Measurements from ENCODE around the gene TNRC6A.

DNA sequence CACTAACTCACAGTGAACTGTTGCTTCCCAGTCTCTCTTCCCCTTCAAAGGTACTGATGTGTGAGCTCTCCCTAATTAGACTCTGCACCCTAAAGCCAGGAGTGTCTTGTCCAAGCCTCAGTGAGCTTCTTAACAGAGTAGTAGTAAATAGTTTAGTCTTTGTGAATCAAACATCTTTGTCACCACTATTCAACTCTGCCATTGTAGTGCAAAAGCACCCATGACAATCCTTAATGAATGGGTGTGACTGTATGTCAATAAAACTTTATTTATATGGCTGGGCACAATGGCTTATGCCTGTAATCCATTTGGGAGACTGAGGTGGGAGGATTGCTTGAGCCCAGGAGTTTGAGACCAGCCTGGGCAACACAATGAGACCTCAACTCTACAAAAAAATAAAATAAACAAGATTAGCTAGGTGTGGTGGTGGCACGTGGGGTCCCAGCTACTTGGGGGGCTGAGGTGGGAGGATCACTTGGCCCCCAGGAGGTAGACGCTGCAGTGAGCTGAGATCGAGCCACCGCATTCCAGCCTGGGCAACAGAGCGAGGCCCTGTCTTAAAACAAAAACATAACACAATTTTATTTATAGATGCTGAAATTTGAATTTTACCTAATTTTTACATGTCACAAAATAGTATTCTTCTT, 45.5 kb upstream of the TNRC6A start:
- TF ChIP-seq POLR2A (IDR thresholded peaks at IDR 0.05) = no peak
- TF ChIP-seq, protein P1, sequence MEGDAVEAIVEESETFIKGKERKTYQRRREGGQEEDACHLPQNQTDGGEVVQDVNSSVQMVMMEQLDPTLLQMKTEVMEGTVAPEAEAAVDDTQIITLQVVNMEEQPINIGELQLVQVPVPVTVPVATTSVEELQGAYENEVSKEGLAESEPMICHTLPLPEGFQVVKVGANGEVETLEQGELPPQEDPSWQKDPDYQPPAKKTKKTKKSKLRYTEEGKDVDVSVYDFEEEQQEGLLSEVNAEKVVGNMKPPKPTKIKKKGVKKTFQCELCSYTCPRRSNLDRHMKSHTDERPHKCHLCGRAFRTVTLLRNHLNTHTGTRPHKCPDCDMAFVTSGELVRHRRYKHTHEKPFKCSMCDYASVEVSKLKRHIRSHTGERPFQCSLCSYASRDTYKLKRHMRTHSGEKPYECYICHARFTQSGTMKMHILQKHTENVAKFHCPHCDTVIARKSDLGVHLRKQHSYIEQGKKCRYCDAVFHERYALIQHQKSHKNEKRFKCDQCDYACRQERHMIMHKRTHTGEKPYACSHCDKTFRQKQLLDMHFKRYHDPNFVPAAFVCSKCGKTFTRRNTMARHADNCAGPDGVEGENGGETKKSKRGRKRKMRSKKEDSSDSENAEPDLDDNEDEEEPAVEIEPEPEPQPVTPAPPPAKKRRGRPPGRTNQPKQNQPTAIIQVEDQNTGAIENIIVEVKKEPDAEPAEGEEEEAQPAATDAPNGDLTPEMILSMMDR (IDR thresholded peaks at IDR 0.05) = no peak
